HCT116 (cell line): Measurements from ENCODE around the gene GRK5. TPM values are rescaled to one million over a fixed set of nuclear protein-coding genes. Genes with fewer than 3 reads are reported as not detected.

ENCODE experiments used
- ATAC-seq: fragments of 200-7000 bp; cut with Tn5 transposase; 2 replicates; pipeline ENCODE4 v1.9.1; 2020; ENCODE audit warnings: mild to moderate bottlenecking, moderate library complexity
- BruUV-seq: library from RNA; stranded (reverse); fragments of 400-500 nt; replicated peaks from 2 replicates; lab custom pipeline; 2021; lab: Mats Ljungman, UMichigan
- CTCF ChIA-PET: fragments of 300-600 bp; sonication (Branson Sonifier 250); formaldehyde crosslinking; loops from one replicate; lab custom pipeline; 2021; ENCODE audit warnings: antibody characterized with exemption; lab: Charles Lee
- POLR2A ChIA-PET: fragments of 300-600, 350-600 bp; sonication (Branson Sonifier 250); formaldehyde crosslinking; loops from one replicate; lab custom pipeline; 2021; ENCODE audit warnings: antibody characterized with exemption; lab: Charles Lee
- RAD21 ChIA-PET, 2 experiments: fragments of 300-600 bp; sonication (Branson Sonifier 250); formaldehyde crosslinking; loops; one replicate each; lab custom pipeline; 2023; ENCODE audit warnings: low total read pairs in 2 of 2; ENCODE audit not compliant: uncharacterized antibody in 2 of 2, unreplicated experiment in 2 of 2, low non-redundant PET in 1 of 2; lab: Charles Lee
- DNase-seq: peaks from one replicate; pipeline ENCODE4 v3.0.0-alpha.2; 2010; ENCODE audit warnings: low read depth, low spot score
- H2AFZ ChIP-seq: fragments of 200-600 bp; shearing (Covaris generic), sonication (generic); 2 replicates; pipeline ENCODE4 v1.6.1; 2017; ENCODE audit warnings: low read depth, mixed run types, mixed read lengths, antibody characterized with exemption, low read length; ENCODE audit not compliant: poor library complexity, severe bottlenecking
- H3K27ac ChIP-seq: 2 replicates; pipeline ENCODE4 v1.5.1; 2012; ENCODE audit warnings: low read depth, low read length
- H3K27me3 ChIP-seq: fragments of 200-600 bp; sonication (generic); 2 replicates; pipeline ENCODE4 v1.6.1; 2016; ENCODE audit warnings: mixed run types, low read length, mixed read lengths; ENCODE audit not compliant: insufficient read depth
- H3K36me3 ChIP-seq, 2 experiments: fragments of 200-500 bp in 1 of 2; fragments of 200-600 bp in 1 of 2; sonication (Bioruptor generic) in 1 of 2; sonication (generic) in 1 of 2; 2 replicates each; pipeline versions ENCODE4 v1.5.1 to v1.6.1; 2014 to 2016; ENCODE audit warnings: low read length in 2 of 2, inconsistent platforms in 1 of 2, mixed read lengths in 1 of 2, mixed run types in 1 of 2; ENCODE audit not compliant: insufficient read depth in 2 of 2, control insufficient read depth in 1 of 2
- H3K4me1 ChIP-seq, 2 experiments: fragments of 200-600 bp in 1 of 2; sonication (generic) in 1 of 2; 2 replicates each; pipeline versions ENCODE4 v1.5.1 to v1.6.1; 2012 to 2017; ENCODE audit warnings: low read length in 2 of 2, inconsistent platforms in 1 of 2, mild to moderate bottlenecking in 1 of 2, mixed read lengths in 1 of 2, mixed run types in 1 of 2, moderate library complexity in 1 of 2; ENCODE audit not compliant: insufficient read depth in 2 of 2, control insufficient read depth in 1 of 2
- H3K4me2 ChIP-seq: fragments of 200-600 bp; sonication (generic); 2 replicates; pipeline ENCODE4 v1.6.1; 2017; ENCODE audit warnings: mixed run types, low read length, mixed read lengths
- H3K4me3 ChIP-seq, 2 experiments: fragments of 200-600 bp in 1 of 2; sonication (generic) in 1 of 2; replicated peaks in 1 of 2; 2 replicates each; pipeline ENCODE4 v1.5.1; 2011 to 2016; ENCODE audit warnings: low read length in 2 of 2, control low read depth in 1 of 2, low read depth in 1 of 2, mild to moderate bottlenecking in 1 of 2, mixed read lengths in 1 of 2, mixed run types in 1 of 2
- H3K79me2 ChIP-seq: fragments of 200-600 bp; sonication (generic); 2 replicates; pipeline ENCODE4 v1.6.1; 2017; ENCODE audit warnings: mild to moderate bottlenecking, mixed run types, low read length, moderate library complexity, mixed read lengths; ENCODE audit not compliant: insufficient read depth
- H3K9ac ChIP-seq: fragments of 200-600 bp; sonication (generic); 2 replicates; pipeline ENCODE4 v1.6.1; 2016; ENCODE audit warnings: low read length, mixed read lengths
- H3K9me2 ChIP-seq: fragments of 200-600 bp; sonication (generic), shearing (Covaris generic); 2 replicates; pipeline ENCODE4 v1.6.1; 2017; ENCODE audit warnings: mixed run types, mild to moderate bottlenecking, moderate library complexity; ENCODE audit not compliant: insufficient read depth
- H3K9me3 ChIP-seq, 2 experiments: fragments of 200-500 bp in 1 of 2; fragments of 200-600 bp in 1 of 2; sonication (Bioruptor generic) in 1 of 2; sonication (generic) in 1 of 2; 2 replicates each; pipeline ENCODE4 v1.6.1; 2014 to 2017; ENCODE audit warnings: low read length in 2 of 2, mixed read lengths in 2 of 2, inconsistent platforms in 1 of 2, low read depth in 1 of 2, mild to moderate bottlenecking in 1 of 2, mixed run types in 1 of 2, moderate library complexity in 1 of 2; ENCODE audit not compliant: control insufficient read depth in 1 of 2, insufficient read depth in 1 of 2
- H4K20me1 ChIP-seq: fragments of 200-600 bp; sonication (generic), shearing (Covaris generic); 2 replicates; pipeline ENCODE4 v1.6.1; 2017; ENCODE audit warnings: mixed run types, mild to moderate bottlenecking, moderate library complexity; ENCODE audit not compliant: insufficient read depth
- ATF3 ChIP-seq: IDR thresholded peaks from 2 replicates; pipeline ENCODE4 v1.6.1; 2012
- CBX3 ChIP-seq: IDR thresholded peaks from 2 replicates; pipeline ENCODE4 v1.6.1; 2012; ENCODE audit warnings: low read depth
- EGR1 ChIP-seq: IDR thresholded peaks from 2 replicates; pipeline ENCODE4 v1.6.1; 2012; ENCODE audit warnings: low read depth
- EZH2 ChIP-seq: fragments of 200-600 bp; sonication (generic); IDR thresholded peaks from 2 replicates; pipeline ENCODE4 v1.6.1; 2017; ENCODE audit warnings: antibody characterized with exemption, mixed run types
- EZH2phosphoT487 ChIP-seq: fragments of 200-600 bp; IDR thresholded peaks from 2 replicates; pipeline ENCODE4 v1.6.1; 2018; ENCODE audit warnings: antibody characterized with exemption, borderline replicate concordance
- JUND ChIP-seq: IDR thresholded peaks from 2 replicates; pipeline ENCODE4 v1.6.1; 2012
- MAX ChIP-seq: IDR thresholded peaks from 2 replicates; pipeline ENCODE4 v1.6.1; 2012
- POLR2A ChIP-seq: IDR thresholded peaks from 2 replicates; pipeline ENCODE4 v1.7.0; 2011; ENCODE audit warnings: borderline replicate concordance; ENCODE audit not compliant: insufficient read depth, insufficient read length; ENCODE audit errors: extremely low read depth
- RAD21 ChIP-seq: IDR thresholded peaks from 2 replicates; pipeline ENCODE4 v1.6.1; 2012; ENCODE audit warnings: low read depth, mild to moderate bottlenecking
- REST ChIP-seq: IDR thresholded peaks from 2 replicates; pipeline ENCODE4 v1.6.1; 2012; ENCODE audit warnings: low read depth
- SIN3A ChIP-seq: IDR thresholded peaks from 2 replicates; pipeline ENCODE4 v1.6.1; 2012; ENCODE audit warnings: low read depth
- SP1 ChIP-seq: IDR thresholded peaks from 2 replicates; pipeline ENCODE4 v1.6.1; 2012; ENCODE audit warnings: low read depth
- SRF ChIP-seq: IDR thresholded peaks from 2 replicates; pipeline ENCODE4 v1.6.1; 2012; ENCODE audit warnings: low read depth
- TCF7L2 ChIP-seq: IDR thresholded peaks from 2 replicates; pipeline ENCODE4 v1.7.0; 2011; ENCODE audit warnings: borderline replicate concordance, inconsistent platforms; ENCODE audit not compliant: insufficient read depth, insufficient read length; ENCODE audit errors: extremely low read depth
- YY1 ChIP-seq: IDR thresholded peaks from 2 replicates; pipeline ENCODE4 v1.6.1; 2011; ENCODE audit warnings: low read length, low read depth, moderate library complexity, mild to moderate bottlenecking; ENCODE audit not compliant: insufficient replicate concordance; ENCODE audit errors: extremely low read depth
- ZBTB33 ChIP-seq: IDR thresholded peaks from 2 replicates; pipeline ENCODE4 v1.6.1; 2011; ENCODE audit warnings: mild to moderate bottlenecking, low read length, moderate library complexity; ENCODE audit not compliant: insufficient replicate concordance; ENCODE audit errors: extremely low read depth
- ZFX ChIP-seq: fragments of 450-650 bp; IDR thresholded peaks from 2 replicates; pipeline ENCODE4 v1.6.1; 2017
- intact Hi-C: fragments of 100-400 bp; cut with micrococcal nuclease; formaldehyde crosslinking; loops from 2 replicates; pipeline ENCODE4 v1.10.0; 2022
- total RNA-seq: library from RNA; stranded (reverse); gene quantifications from one replicate; pipeline ENCODE4 v1.2.1, GENCODE V29; 2021; ENCODE audit not compliant: unreplicated experiment

Gene GRK5
- total RNA-seq, 1 experiment from 2014 or later = 7.3 TPM

GRCh38 chr10:119302591-119303253, 95.4 kb downstream of the GRK5 start:
- intact Hi-C loops = no loop called here
- no peak for ATAC-seq
- TF ChIP-seq ZBTB33 (no peak), EZH2 (no peak), ZFX (no peak), SIN3A (no peak), YY1 (no peak), EZH2phosphoT487 (no peak), RAD21 (no peak), JUND (no peak), POLR2A (no peak), ATF3 (no peak), SP1 (no peak), TCF7L2 (no peak), MAX (no peak), EGR1 (no peak), SRF (no peak), CBX3 (no peak), REST (no peak)
- Histone ChIP-seq H2AFZ (no peak overlapping the region), H3K9me3 (no peaks in the 10 kb centered on the region), H4K20me1 (no peaks in the 10 kb centered on the region), H3K4me2 (no peak overlapping the region), H3K4me3 (no peak overlapping the region), H3K9ac (no peak overlapping the region), H3K27me3 (no peaks in the 10 kb centered on the region), H3K27ac (no peak overlapping the region), H3K36me3 (no peaks in the 10 kb centered on the region), H3K4me1 (peaks cover 32 to 89% of the 10 kb centered on the region in 2 experiments), H3K9me2 (no peaks in the 10 kb centered on the region), H3K79me2 (no peaks in the 10 kb centered on the region)
- ChIA-PET POLR2A (no interaction called here), RAD21 (no interaction called here), CTCF (interaction anchor here (1.2 kb wide), 1 partner anchor 143 kb away, joined by 3 read pairs; no protein-coding TSS in a partner anchor)
- BruUV-seq = no TSS peak
- no peak for DNase-seq
